Retinal pigment epithelial cell (primary cell): Measurements from ENCODE around the gene C10orf120.

Experiments used
- DNase-seq: peaks from one replicate; pipeline ENCODE4 v3.0.0-alpha.2; 2010; ENCODE audit warnings: low read depth
- H3K4me3 ChIP-seq: 2 replicates; pipeline ENCODE4 v1.5.1; 2011; ENCODE audit warnings: mild to moderate bottlenecking, low read length, control low read depth, moderate library complexity
- TF ChIP-seq, protein P1 (sequence below): conservative IDR thresholded peaks from 2 replicates; pipeline ENCODE4 v1.5.1; 2011; ENCODE audit warnings: low read depth, low read length, control low read depth, inconsistent platforms

Gene C10orf120

GRCh38 chr10:122706467-122706866 is 6.8 kb upstream of the C10orf120 start:
- H3K4me3 ChIP-seq = no peak overlapping the region
- no peak for DNase-seq
- TF ChIP-seq, protein P1, sequence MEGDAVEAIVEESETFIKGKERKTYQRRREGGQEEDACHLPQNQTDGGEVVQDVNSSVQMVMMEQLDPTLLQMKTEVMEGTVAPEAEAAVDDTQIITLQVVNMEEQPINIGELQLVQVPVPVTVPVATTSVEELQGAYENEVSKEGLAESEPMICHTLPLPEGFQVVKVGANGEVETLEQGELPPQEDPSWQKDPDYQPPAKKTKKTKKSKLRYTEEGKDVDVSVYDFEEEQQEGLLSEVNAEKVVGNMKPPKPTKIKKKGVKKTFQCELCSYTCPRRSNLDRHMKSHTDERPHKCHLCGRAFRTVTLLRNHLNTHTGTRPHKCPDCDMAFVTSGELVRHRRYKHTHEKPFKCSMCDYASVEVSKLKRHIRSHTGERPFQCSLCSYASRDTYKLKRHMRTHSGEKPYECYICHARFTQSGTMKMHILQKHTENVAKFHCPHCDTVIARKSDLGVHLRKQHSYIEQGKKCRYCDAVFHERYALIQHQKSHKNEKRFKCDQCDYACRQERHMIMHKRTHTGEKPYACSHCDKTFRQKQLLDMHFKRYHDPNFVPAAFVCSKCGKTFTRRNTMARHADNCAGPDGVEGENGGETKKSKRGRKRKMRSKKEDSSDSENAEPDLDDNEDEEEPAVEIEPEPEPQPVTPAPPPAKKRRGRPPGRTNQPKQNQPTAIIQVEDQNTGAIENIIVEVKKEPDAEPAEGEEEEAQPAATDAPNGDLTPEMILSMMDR = no peak

DNA sequence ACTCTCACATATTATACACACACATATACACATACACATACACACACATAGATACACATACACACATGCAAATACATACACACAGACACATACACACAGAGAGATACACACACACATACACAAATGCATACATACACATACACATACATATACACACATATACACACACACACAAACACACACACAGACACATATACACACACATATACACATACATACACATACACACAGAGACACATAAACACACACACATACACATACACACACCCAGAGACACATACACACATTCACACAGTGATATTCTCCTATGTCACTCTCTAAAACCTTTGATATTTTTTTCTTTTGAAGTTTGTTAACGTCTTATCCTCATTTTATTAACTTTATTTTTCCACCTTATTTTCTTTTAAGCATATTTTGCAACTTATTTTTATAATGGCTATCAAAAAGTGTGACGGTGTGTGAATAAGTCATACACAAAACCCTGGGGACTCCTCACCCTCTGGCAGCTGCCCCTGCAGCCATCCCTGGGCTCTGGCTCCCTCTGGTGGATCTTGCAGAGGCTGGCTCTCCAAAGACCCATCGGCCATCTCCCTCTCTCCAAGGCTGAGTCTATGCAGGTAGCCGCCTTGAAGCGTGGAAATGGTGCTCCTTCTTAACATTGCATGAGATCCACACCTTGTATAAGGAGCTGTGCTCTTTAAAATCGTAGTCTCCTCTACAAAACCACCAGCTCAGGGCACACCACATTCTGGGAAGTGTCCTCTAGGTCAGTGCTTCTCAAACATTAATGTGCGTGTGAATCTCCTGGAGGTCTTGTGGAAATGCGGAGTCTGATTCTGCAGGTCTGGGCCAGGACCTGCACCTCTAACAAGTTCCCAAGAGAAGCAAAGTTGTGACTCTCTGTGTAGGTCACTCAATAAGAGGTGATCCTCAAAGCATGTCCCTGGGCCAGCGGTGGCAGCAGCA is 4.1 kb upstream of the C10orf120 start:
- no peak overlapping the region for H3K4me3 ChIP-seq
- DNase-seq = no peak
- TF ChIP-seq, protein P1 = peak; percentile 94

GRCh38 chr10:122702275-122702674 is 2.6 kb upstream of the C10orf120 start:
- DNase-seq = no peak
- TF ChIP-seq, protein P1 = no peak
- no peak overlapping the region for H3K4me3 ChIP-seq

- no peak overlapping the region for H3K4me3 ChIP-seq
- no peak for DNase-seq
- TF ChIP-seq, protein P1 = no peak
These were observed 2.0 kb upstream of the C10orf120 start for GRCh38 chr10:122701652-122702051.

GRCh38 chr10:122696687-122697086 is 3.0 kb downstream of the C10orf120 start:
- TF ChIP-seq, protein P1 = no peak
- no peak for DNase-seq
- H3K4me3 ChIP-seq = no peak overlapping the region

- DNase-seq = no peak
- no peak overlapping the region for H3K4me3 ChIP-seq
- TF ChIP-seq, protein P1 = no peak
These were observed 6.9 kb downstream of the C10orf120 start for GRCh38 chr10:122692744-122693143.

DNA sequence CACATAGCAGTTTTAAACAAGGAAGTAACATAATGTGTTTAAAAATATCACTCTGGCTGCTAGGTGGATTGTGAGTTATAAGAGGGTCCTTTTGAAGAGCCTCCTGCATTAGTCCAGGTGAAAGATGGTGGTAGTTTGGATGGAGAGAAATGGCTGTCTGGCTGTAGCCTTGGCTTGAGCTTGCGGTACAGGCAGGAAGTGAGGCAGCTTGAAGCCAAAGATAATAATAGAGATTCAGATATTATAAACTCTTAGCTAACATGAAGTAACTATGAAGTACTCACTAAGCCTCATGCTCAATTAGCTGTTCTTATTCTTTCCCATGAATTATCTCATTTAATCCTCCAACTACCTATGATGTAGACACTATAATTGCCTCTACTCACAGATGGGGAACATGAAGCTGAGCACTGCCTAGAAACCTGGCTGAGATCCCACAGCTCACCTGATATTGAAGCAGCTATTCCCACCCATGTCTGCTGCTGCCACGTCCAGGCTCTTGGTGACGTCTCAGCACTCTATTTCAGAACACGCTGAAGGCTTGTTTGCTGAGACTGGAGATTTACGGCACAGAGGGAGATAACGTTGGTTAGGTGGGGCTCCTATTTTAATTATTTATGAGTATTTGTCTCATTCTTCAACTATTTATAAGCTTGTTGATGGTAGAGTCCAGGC is 10.4 kb downstream of the C10orf120 start:
- DNase-seq = no peak
- TF ChIP-seq, protein P1 = no peak
- no peak overlapping the region for H3K4me3 ChIP-seq
